Measurements from ENCODE around the gene CETP. TPM values are rescaled to one million over a fixed set of nuclear protein-coding genes. Genes with fewer than 3 reads are reported as not detected.
"Not testable (repeated sequence)": the region's sequence is repeated elsewhere in the genome, so short reads cannot be mapped to it uniquely, and the experiment has no call there.

CETP gene
- total RNA-seq, 1 experiment from 2014 or later, result not detected

DNA sequence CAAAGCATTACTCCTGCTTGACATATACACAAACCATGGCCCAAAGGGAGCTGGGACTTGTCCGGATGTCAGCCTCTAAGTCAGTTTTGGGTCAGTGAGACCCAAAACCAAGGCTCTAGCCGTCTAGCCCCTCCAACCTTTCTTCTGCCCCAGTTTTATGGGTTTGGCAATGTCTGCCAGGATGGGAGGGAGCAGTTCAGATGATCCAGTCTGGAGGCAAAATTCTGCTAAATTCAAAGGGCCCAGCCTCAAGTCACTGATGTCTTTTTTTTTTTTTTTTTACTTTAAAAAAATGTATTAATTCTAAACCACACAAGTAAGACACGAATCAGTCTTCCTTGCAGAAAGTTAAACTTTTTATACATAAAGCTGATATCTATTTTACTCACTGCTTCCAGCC lies 36.2 kb downstream of the CETP start:
- DNase-seq (ENCODE audit: low spot score), result no peak

GRCh38 chr16:56998352-56998751 lies 36.6 kb downstream of the CETP start:
- DNase-seq (ENCODE audit: low spot score), result no peak

DNA sequence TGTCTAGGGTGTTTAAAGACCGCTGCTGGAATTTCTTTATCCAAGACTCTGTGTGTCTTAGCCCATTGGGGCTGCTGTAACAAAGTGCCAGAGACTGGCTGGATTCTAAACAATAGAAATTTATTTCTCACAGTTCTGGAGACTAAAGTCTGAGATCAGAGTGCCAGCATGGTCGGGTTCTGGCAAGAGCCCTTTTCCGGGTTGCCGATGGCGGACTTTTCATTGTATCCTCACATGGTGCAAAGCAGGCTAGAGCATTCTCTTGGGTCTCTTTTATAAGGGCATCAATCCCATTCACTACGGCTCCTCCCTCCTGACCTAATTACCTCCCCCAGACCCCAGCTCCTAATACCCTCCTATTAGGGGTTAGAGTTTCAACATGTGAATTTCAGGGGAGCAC lies 37.1 kb downstream of the CETP start:
- DNase-seq (ENCODE audit: low spot score), result no peak

GRCh38 chr16:56999409-57000270 lies 37.9 kb downstream of the CETP start:
- DNase-seq (ENCODE audit: low spot score), result no peak

DNA sequence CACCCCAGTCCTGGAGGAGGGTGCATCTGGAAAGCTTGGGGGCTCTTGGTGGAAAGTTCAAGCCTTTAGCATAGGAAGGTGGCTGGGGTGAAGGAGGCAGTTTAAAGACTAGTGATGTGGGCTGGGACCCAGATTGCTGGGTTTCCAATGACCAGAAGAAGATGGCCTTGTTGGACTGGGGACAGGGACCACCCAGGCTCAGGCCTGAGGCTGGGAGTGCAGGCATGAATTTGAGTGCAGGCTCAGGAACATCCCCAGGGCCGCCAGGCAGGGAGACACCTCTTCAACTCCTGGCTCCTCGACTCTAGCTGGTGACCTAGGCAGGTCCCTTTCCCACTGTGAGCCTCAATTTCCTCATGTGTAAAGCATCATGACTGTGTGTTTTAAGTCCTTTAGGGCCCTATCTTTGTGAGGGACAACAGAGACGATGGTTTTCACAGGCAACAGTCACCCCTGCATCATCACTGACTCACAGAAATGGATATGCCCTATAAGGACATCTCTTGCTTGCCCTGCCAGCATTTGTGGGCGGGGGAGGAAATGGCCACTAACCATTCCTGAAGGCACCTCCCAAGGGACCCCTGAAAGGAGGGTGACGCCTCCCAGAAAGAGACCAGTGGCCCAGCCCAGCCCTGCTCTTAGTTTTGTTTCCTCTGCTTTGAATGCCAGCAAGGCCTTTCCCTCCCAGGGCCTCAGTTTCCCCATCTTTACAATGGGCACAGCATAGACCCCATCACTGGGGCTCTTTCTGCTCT lies 38.7 kb downstream of the CETP start:
- peak; percentile 62 for DNase-seq (ENCODE audit: low spot score)

GRCh38 chr16:57001026-57001679 lies 39.4 kb downstream of the CETP start:
- no peak for DNase-seq (ENCODE audit: low spot score)

DNA sequence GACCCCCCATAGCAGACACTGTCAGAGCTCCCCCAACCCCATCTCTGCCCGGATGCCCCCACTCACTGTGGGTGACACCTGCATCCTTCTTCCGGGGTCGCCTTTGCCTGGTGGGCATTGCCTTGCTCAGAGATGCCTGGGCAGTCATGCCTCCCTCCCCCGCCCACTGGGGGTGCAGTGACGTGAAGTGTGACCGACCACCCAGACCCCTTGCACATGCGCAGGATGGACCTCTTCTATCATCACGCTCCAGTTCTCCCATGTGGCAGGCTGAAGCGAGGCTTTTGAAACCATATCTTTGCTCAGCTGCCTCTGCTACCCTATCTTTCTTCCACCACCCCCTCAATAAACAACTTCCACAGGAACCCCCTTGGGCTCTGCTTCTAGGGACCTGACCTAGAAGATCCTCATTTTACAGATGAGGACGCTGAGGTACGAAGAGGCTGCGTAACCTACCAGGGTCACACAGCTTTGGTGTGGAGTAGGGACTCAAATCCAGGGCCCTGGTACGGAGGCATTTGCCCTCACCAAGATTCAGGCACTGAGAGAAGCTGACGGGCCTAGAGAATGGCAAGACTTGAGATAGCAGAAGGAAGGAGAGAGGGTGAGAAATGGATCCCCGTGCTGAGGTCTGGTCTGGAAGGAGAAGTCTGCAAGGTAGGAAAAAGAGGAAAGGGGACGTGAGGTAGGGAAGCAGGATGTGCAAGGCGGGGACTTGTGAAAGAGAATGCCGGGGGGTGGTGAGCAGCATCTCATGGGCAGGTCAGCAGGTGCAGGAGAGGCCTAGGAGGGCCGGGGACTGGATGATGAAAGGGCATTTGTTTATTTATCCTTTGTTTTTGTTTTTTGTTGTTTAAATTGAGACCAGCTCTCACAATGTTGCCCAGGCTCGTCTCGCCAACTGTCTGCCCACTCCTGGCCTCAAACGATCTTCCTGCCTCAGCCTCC lies 42.0 kb downstream of the CETP start:
- DNase-seq (ENCODE audit: low spot score), result no peak

GRCh38 chr16:57004387-57005250 lies 42.9 kb downstream of the CETP start:
- no peak for DNase-seq (ENCODE audit: low spot score)

- not testable (repeated sequence) for DNase-seq (ENCODE audit: low spot score)
Observed at GRCh38 chr16:57005597-57005996, 43.8 kb downstream of the CETP start.

- DNase-seq (ENCODE audit: low spot score), result no peak
Observed at GRCh38 chr16:57007050-57007449, 45.3 kb downstream of the CETP start.

DNA sequence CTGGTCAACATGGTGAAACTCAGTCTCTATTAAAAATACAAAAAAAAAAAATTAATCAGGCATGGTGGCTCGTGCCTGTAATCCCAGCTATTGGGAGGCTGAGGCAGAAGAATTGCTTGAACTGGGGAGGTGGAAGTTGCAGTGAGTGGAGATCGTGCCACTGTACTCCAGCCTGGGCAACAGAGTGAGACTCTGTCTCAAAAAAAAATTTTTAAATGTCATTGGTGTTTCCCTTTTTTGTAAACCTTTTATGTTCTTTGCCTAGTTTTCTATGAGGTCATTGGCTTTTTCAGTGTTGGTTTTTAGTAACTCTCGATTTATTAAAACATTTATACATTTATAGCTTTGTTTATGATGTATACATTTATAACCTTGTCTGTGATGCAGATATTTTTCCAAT lies 45.8 kb downstream of the CETP start:
- DNase-seq (ENCODE audit: low spot score), result no peak

DNA sequence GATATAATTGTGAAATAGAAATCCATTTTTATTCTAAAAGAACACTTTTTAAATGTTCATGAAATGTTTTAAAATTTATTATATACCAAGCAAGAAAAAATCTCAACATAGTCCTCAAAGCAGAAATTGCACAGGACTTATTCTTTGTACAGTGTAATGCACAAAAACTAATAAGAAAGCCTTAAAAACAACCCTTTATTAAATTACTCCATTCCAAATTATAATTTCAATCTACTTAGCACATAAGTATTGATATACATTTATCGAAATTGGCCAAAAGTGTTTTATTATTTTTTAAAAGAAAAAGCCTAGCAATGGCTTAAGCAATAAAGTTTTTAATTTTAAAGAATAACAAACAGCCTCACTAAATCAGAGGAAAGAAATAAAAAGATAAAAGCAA lies 46.7 kb downstream of the CETP start:
- DNase-seq (ENCODE audit: low spot score), result no peak

- DNase-seq (ENCODE audit: low spot score), result no peak
Observed at GRCh38 chr16:57009643-57010170, 48.0 kb downstream of the CETP start.

- no peak for DNase-seq (ENCODE audit: low spot score)
Observed at GRCh38 chr16:57012353-57012752, 50.6 kb downstream of the CETP start.

GRCh38 chr16:57013229-57013628 lies 51.5 kb downstream of the CETP start:
- no peak for DNase-seq (ENCODE audit: low spot score)

DNA sequence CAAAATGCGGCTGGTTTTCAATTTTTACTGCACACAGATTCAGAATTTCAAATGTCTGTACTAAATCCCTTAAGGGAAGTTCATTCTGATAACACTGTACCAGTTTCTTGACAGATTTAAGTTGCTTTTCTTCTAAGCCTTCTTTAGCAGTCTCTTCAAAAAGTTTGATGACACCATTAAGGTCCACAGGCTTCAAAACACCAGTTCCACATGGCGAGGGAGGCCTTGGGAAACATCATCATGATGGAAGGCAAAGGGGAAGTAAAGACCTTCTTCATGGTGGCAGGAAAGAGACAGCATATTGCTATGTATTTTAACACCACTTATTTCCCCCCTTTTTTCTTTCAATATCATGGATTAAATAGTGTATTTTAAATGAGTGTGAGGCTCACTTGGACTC lies 52.2 kb downstream of the CETP start:
- no peak for DNase-seq (ENCODE audit: low spot score)

- no peak for DNase-seq (ENCODE audit: low spot score)
Observed at GRCh38 chr16:57016301-57016700, 54.6 kb downstream of the CETP start.

- no peak for DNase-seq (ENCODE audit: low spot score)
Observed at GRCh38 chr16:57016831-57017230, 55.1 kb downstream of the CETP start.

DNA sequence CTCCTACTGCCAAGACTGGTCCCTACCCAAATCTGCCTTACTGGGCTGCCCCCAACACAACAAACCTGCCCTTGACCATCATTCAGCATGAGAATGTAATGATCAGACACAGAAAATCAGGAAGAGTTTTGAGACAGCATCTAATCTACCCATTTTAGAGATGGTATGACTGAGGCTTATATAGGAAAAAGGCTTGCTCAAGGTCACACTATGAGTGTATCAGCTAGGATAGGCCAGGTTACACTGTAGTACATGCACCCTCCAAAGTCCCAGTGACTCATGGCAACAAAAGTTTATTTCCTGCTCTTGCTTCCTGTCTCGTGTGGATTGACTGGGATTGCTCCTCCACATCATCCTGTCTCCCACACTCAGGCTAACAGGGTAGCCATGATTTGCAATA lies 55.5 kb downstream of the CETP start:
- no peak for DNase-seq (ENCODE audit: low spot score)

DNA sequence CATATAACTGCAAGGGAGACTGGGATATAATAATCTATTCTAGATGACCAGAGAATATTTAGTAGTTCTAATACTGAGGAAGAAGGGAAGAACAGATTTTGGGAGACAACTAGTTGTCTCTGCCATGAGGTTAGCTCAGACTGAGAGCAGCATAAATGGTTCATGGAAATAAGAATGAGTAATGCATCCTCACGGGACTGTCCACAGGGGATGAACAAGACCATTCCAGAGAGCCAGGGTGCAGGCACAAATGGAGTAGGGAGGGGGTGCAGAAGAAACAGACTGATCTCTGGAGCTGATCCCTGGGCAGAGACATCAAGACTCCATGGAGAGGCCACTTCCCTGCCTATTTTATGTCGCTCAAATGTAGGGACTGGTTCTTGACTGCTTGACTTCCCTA lies 58.0 kb downstream of the CETP start:
- DNase-seq (ENCODE audit: low spot score), result no peak

Measured in H4 (cell line).